Vagina (tissue), 2 donors: ENCODE results near the gene RXFP2.

Source experiments
- CTCF ChIP-seq, 3 experiments: fragments of 450-650 bp in 2 of 3; fragments of 200-600 bp in 1 of 3; sonication (generic) in 1 of 3; IDR thresholded peaks; one replicate each; pipeline ENCODE4 v1.5.1; 2017 to 2019; ENCODE audit warnings: antibody characterized with exemption in 3 of 3, mild to moderate bottlenecking in 2 of 3, moderate library complexity in 2 of 3
- POLR2A ChIP-seq, 2 donors: fragments of 450-650 bp; IDR thresholded peaks; one replicate each; pipeline ENCODE4 v1.6.1; 2017; ENCODE audit warnings: antibody characterized with exemption in 2 of 2, mild to moderate bottlenecking in 2 of 2, moderate library complexity in 2 of 2
- POLR2AphosphoS5 ChIP-seq, 2 donors: sonication (generic); formaldehyde crosslinking; IDR thresholded peaks; one replicate each; pipeline ENCODE4 v1.9.0; 2017; ENCODE audit warnings: antibody characterized with exemption in 2 of 2, mild to moderate bottlenecking in 2 of 2, low read depth in 1 of 2; ENCODE audit not compliant: insufficient read depth in 1 of 2

GRCh38 chr13:31733066-31733465 is 6.3 kb upstream of the RXFP2 start:
- TF ChIP-seq POLR2AphosphoS5 (IDR thresholded peaks at IDR 0.05; ENCODE audit: insufficient read depth in 1 of 2, low read depth in 1 of 2): no peak
- TF ChIP-seq CTCF (IDR thresholded peaks at IDR 0.05): no peak
- TF ChIP-seq POLR2A (IDR thresholded peaks at IDR 0.05): no peak
